HEK293T (cell line): Measurements from ENCODE around the gene MKS1.

ENCODE experiments used
- ARNT ChIP-seq: fragments of 450-650 bp; IDR thresholded peaks from 2 replicates; pipeline ENCODE4 v1.6.1; 2017; ENCODE audit warnings: mild to moderate bottlenecking
- BHLHE40 ChIP-seq: fragments of 450-650 bp; IDR thresholded peaks from 2 replicates; pipeline ENCODE4 v1.6.1; 2016; ENCODE audit warnings: mild to moderate bottlenecking, moderate library complexity, borderline replicate concordance
- CTBP1 ChIP-seq: fragments of 450-650 bp; IDR thresholded peaks from 2 replicates; pipeline ENCODE4 v1.6.1; 2016; ENCODE audit warnings: borderline replicate concordance
- ELF4 ChIP-seq: fragments of 450-650 bp; IDR thresholded peaks from 2 replicates; pipeline ENCODE4 v1.6.1; 2017; ENCODE audit warnings: antibody characterized with exemption
- FOXA1 ChIP-seq: fragments of 450-650 bp; IDR thresholded peaks from 2 replicates; pipeline ENCODE4 v1.6.1; 2016; ENCODE audit warnings: mild to moderate bottlenecking
- FOXK2 ChIP-seq: fragments of 450-650 bp; IDR thresholded peaks from 2 replicates; pipeline ENCODE4 v1.6.1; 2016; ENCODE audit warnings: mild to moderate bottlenecking
- FOXM1 ChIP-seq: fragments of 450-650 bp; IDR thresholded peaks from 2 replicates; pipeline ENCODE4 v1.6.1; 2017; ENCODE audit warnings: mild to moderate bottlenecking, borderline replicate concordance
- NFRKB ChIP-seq: fragments of 450-650 bp; IDR thresholded peaks from 2 replicates; pipeline ENCODE4 v1.6.1; 2016; ENCODE audit warnings: mild to moderate bottlenecking, moderate library complexity
- SP1 ChIP-seq: fragments of 450-650 bp; IDR thresholded peaks from 2 replicates; pipeline ENCODE4 v1.6.1; 2017
- SUZ12 ChIP-seq: fragments of 450-650 bp; IDR thresholded peaks from 2 replicates; pipeline ENCODE4 v1.6.1; 2016; ENCODE audit warnings: mild to moderate bottlenecking
- TARDBP ChIP-seq: fragments of 450-650 bp; IDR thresholded peaks from 2 replicates; pipeline ENCODE4 v1.6.1; 2016
- TF ChIP-seq, protein P1 (sequence below): fragments of 450-650 bp; IDR thresholded peaks from 2 replicates; pipeline ENCODE4 v1.6.1; 2016

GRCh38 chr17:58242171-58242784 is 23.2 kb upstream of the MKS1 start:
- TF ChIP-seq ARNT (no peak), FOXA1 (no peak), BHLHE40 (no peak), ELF4 (no peak), FOXK2 (no peak), FOXM1 (no peak), SP1 (no peak), TARDBP (no peak), NFRKB (no peak), SUZ12 (no peak), CTBP1 (no peak)
- TF ChIP-seq, protein P1, sequence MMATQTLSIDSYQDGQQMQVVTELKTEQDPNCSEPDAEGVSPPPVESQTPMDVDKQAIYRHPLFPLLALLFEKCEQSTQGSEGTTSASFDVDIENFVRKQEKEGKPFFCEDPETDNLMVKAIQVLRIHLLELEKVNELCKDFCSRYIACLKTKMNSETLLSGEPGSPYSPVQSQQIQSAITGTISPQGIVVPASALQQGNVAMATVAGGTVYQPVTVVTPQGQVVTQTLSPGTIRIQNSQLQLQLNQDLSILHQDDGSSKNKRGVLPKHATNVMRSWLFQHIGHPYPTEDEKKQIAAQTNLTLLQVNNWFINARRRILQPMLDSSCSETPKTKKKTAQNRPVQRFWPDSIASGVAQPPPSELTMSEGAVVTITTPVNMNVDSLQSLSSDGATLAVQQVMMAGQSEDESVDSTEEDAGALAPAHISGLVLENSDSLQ = no peak
